GM13976 (cell line): ENCODE data around the gene BRD3.

Source experiments
- DNase-seq: peaks from one replicate; pipeline ENCODE4 v3.0.0; 2012; ENCODE audit warnings: low spot score
- in situ Hi-C: fragments of 300-500 bp; cut with MboI; formaldehyde crosslinking; loops from one replicate; pipeline ENCODE4 v1.12.0; 2022; ENCODE audit warnings: low sequenced_read_pairs, mixed read lengths, inconsistent platforms; ENCODE audit not compliant: unreplicated experiment
- TF ChIP-seq, protein P1 (sequence below): IDR thresholded peaks from 2 replicates; pipeline ENCODE4 v1.5.1; 2012; ENCODE audit warnings: borderline replicate concordance, mild to moderate bottlenecking; ENCODE audit not compliant: insufficient read depth; ENCODE audit errors: extremely low read depth, missing control alignments, control extremely low read depth

The BRD3 gene

DNA sequence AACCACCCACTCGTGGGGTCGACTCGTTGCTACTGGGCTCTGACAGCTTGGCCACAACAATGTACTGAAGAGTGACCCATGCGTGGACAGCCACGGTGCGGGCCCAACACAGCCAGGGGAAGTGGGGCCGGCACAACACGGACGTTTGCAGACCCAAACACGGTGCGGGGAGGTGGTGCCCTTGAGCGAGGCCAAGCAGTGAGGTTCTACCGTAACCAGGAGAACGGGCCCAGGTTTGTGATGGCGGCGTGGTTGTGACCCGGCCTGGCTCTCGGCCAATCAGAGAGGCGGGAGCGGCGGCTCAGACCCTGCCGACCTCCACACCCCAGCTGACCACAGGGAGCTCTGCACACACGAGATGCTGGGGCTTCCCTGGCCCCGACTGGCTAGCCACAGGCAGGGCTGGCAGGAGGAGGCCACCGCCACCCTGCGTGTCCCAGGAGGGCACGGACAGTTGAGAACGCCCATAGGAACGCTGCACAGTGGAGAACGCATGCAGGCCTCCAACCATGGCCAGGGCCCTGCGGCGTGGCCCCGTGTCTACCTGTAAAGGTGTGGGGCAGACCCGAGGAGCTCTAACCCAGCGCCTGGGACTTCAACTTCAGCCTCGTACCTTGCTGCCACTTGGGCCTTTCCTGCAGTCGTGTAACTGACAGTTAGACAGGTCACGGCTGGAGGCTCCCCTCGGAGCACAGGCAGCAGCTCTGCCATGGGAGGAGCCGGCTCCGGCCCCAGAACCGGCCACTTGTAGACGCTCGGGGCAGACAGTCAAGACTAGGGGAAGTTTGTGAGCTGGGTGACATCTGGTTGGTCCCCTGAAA lies 13.7 kb downstream of the BRD3 start:
- in situ Hi-C loops = no loop called here
- TF ChIP-seq, protein P1, sequence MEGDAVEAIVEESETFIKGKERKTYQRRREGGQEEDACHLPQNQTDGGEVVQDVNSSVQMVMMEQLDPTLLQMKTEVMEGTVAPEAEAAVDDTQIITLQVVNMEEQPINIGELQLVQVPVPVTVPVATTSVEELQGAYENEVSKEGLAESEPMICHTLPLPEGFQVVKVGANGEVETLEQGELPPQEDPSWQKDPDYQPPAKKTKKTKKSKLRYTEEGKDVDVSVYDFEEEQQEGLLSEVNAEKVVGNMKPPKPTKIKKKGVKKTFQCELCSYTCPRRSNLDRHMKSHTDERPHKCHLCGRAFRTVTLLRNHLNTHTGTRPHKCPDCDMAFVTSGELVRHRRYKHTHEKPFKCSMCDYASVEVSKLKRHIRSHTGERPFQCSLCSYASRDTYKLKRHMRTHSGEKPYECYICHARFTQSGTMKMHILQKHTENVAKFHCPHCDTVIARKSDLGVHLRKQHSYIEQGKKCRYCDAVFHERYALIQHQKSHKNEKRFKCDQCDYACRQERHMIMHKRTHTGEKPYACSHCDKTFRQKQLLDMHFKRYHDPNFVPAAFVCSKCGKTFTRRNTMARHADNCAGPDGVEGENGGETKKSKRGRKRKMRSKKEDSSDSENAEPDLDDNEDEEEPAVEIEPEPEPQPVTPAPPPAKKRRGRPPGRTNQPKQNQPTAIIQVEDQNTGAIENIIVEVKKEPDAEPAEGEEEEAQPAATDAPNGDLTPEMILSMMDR = no peak
- no peak for DNase-seq

DNA sequence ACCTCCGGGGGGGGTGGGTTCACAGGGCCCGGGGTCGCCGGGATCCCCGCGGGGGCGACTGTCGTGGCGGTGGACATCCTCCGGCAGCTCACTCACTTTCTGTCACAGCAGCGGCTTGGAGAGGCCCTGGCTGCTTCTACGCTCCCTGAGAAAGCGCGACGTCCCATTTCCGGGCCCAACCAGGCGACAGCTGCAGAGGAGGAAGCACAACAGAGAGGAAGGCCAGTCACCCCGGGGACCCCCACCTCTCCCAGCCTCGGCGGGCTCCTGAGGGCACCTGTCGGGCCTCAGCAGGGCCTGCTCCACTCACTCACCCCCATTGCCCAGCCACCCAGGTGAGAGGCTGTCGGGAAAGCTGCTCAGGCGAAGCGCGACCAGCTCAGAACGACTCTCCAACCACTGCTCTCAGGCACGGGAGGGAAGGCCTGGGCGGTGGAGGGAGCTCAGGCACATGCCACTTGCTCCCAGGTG lies 14.4 kb downstream of the BRD3 start:
- in situ Hi-C loops = no loop called here
- TF ChIP-seq, protein P1 = no peak
- no peak for DNase-seq

DNA sequence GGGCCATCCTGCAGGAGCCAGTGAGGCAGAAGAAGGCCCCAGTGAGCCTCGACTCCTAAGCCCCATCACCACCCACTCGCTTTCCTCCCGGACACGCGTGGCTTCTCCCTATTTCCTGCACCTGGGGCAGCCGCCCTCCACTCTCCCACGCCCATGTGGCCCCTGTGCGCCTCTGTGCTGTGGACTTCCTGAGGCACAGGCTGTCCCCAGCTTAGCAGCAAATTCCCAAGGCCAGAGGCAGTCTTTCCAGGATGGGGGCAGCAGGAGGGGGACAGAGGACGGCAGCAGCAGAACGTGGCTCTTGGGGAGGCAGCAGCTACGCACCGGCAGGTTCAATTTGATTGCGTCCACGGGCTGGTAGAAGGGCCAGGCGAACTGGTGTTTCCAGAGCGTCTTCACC lies 14.9 kb downstream of the BRD3 start:
- in situ Hi-C loops = no loop called here
- TF ChIP-seq, protein P1 = no peak
- DNase-seq = no peak

- no peak for DNase-seq
- in situ Hi-C loops = no loop called here
- TF ChIP-seq, protein P1 = no peak
Measured at GRCh38 chr9:134052491-134052890, 15.3 kb downstream of the BRD3 start.

DNA sequence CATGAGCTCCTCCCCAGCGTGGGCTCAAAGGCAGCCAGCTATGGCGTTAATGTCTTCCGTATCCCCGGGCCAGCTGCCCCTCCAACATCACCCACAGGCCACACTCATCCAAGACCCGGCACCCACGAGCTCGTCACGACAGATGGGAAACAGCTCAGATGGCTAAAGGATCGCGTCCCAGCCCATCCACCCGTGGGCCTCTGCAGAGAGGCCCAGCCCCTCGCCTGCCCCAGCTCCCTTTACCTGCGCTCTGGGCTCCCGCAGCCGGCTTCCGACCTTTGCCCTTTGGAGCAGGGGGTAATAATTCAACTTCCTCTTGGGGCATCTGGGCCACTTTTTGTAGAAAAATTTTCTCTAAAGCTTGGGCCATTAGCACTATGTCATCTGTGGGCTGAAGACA lies 16.5 kb downstream of the BRD3 start:
- in situ Hi-C loops = no loop called here
- TF ChIP-seq, protein P1 = no peak
- DNase-seq = no peak

GRCh38 chr9:134050726-134051125 lies 17.1 kb downstream of the BRD3 start:
- in situ Hi-C loops = no loop called here
- TF ChIP-seq, protein P1 = no peak
- DNase-seq = no peak
